Activated T-cell treated with anti-CD3 and anti-CD28 coated beads, Interleukin-2, amount 50 U/mL, for 1 hour (primary cell): ENCODE data around the gene LCA5.
"Not testable (repeated sequence)": the region's sequence is repeated elsewhere in the genome, so short reads cannot be mapped to it uniquely, and the experiment has no call there.

Experiments
- DNase-seq: peaks from one replicate; pipeline ENCODE4 v3.0.0-alpha.2; 2020

The LCA5 gene

GRCh38 chr6:79536954-79537747, at the start of gene LCA5:
Gene LCA5 (minus strand): TSS chr6:79537430. CDS start chr6:79518894, 18,536 bp downstream.
- peak; percentile 80 for DNase-seq

GRCh38 chr6:79586548-79586947, 49.3 kb upstream of the LCA5 start:
- DNase-seq: no peak

- DNase-seq: no peak
These were observed 47.1 kb upstream of the LCA5 start for GRCh38 chr6:79584332-79584731.

GRCh38 chr6:79577926-79578325, 40.7 kb upstream of the LCA5 start:
- DNase-seq: not testable (repeated sequence)

DNA sequence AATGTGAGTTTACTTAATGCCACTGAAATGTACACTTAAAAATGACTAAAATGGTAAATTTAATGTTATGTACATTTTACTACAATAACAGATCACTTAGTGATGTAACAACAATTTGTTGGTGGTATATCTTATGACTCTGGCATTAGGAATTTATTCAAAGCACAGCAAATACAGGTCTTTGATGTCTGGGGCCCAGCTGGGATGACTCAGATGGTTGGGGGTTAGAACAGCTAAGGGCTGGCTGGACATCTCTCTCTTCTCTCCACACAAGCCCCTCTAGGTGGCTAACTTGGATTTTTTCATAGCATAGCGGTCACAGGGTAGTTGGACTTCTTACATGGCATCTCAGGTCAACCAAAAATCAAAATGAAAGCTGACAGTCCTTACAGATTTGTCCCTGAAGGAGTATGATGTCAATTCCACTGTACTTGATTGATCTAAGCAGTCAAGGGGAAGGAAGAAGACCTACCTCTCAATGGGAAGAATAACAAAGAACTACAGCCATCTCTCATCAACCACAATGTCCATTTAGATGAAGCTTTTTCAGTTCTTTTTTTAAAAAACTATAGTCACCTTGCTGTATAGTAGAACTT, 37.5 kb upstream of the LCA5 start:
- DNase-seq: no peak

GRCh38 chr6:79574174-79574573, 36.9 kb upstream of the LCA5 start:
- DNase-seq: no peak

DNA sequence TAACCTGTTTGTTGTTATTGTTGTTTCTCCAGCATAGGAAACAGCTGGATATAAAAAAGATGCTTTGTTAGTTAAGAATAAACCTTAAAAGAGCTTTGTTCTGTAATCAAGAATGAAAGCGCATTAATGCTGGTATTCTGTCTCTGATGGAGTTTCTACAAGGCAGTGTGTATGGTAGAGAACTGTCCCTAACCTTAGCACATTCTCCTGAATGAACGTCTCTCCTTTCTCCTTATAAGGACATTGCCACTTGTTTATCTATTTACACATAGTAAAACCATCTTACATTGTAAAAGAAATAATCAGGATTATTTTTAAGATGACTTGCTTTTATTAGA, 33.8 kb upstream of the LCA5 start:
- DNase-seq: no peak

GRCh38 chr6:79570129-79571029, 33.1 kb upstream of the LCA5 start:
- DNase-seq: no peak

DNA sequence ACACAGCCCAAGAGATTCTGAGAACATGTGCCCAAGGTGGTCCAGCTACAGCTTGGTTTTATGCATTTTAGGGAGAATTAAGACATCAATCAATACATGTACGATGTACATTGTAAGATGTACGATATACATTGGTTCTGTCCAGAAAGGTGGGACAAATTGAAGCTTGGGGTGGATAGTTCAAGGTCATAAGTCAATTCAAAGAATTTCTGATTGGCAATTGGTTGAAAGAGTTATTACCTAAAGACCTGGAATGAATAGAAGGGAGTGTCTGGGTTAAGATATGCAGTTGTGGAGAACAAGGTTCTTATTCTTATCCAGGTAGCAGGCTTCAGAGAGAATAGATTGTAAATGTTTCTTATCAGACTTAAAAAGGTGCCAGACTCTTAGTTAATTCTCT, 31.8 kb upstream of the LCA5 start:
- no peak for DNase-seq

- DNase-seq: no peak
These were observed 27.4 kb upstream of the LCA5 start for GRCh38 chr6:79564636-79565035.

- no peak for DNase-seq
These were observed 22.5 kb upstream of the LCA5 start for GRCh38 chr6:79559706-79560105.

DNA sequence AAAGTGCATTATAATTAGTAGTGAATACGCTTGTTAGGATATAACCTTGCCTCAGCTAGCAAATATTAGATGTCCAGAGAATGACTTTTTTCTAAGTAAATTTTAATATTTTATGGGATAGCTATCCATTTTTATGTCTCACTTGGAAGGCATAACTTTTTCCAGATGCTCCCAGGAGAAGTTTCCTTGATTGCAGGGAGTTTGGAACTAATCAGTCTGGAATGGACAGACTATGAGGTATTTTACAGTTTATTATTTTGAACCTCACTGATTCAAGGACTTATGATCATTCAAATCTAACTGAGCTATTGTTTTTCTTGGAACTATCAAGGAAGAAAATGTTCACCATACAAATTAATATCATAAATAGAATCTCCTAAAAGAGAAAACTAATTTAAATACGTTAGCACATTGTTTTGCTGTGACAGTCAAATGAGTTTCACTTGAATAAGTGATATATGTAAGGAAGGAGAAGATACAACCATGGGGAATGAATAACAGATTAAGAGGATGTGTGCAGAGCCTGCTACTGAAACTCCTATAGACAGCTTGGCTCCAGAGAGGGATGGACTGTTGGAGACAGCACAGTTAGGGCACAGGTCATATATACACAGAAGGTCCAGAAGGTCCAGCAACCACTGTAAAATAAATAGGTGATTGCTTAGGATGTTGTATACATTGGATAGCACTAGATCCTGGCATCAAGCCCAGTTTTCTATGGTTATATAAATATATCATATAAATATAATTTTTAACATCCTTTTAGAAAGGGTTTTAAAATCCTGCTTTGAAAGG, 20.6 kb upstream of the LCA5 start:
- DNase-seq: no peak

- DNase-seq: no peak
These were observed 17.1 kb upstream of the LCA5 start for GRCh38 chr6:79554305-79554704.

- no peak for DNase-seq
These were observed 14.2 kb upstream of the LCA5 start for GRCh38 chr6:79551401-79551800.

GRCh38 chr6:79548304-79548703, 11.1 kb upstream of the LCA5 start:
- no peak for DNase-seq

- no peak for DNase-seq
These were observed 9.0 kb upstream of the LCA5 start for GRCh38 chr6:79546186-79546585.

DNA sequence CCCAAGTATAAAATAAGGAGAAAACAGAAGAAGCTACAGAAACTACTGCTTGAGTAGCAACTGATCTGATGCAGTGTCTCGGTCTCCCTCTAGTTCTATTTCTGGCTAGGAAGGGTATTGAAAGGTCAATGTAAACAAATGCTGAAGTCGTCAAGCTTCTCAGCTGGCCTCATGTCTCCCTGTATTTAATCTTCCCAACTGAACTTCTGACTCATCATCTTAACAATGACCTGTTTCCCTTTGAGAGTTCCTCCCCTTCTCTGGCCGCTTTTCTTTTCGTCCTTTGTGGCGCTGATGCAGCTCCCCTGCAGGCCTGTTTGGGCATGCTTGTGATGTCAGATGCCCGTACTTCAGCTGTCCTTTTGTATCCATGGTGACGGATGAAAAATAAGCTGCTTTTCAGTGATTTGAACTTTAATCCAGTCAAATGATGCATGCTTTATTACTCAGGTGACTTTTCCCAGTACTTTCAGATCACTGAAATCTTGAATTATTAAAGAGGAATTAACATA, 7.8 kb upstream of the LCA5 start:
- DNase-seq: no peak

- no peak for DNase-seq
These were observed 7.2 kb upstream of the LCA5 start for GRCh38 chr6:79544299-79544927.

- no peak for DNase-seq
These were observed 6.7 kb upstream of the LCA5 start for GRCh38 chr6:79543886-79544285.

DNA sequence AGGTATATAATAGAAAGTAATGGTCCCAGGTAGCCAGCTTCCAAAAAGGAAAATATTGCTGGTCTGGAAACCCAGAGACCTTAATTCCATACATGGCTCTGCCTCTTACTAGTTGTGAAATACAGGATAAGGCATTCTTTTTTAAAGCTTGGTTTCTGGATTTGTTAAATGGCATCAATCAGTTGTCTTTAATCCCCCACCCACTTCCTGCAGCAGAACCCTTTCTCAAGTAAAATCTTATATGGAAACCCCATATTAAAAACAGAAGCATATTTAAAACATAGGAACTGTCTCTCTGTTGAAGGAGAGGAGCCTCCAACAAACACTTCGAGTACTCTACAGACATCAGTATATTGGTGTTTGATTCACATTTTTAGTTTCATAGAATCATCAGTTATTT, 6.2 kb upstream of the LCA5 start:
- DNase-seq: no peak

- DNase-seq: no peak
These were observed 1.1 kb upstream of the LCA5 start for GRCh38 chr6:79538106-79538971.
